ENCODE measurements around the gene ATP6V1E1.
"Not testable (repeated sequence)": the region's sequence is repeated elsewhere in the genome, so short reads cannot be mapped to it uniquely, and the experiment has no call there.

ATP6V1E1 gene

DNA sequence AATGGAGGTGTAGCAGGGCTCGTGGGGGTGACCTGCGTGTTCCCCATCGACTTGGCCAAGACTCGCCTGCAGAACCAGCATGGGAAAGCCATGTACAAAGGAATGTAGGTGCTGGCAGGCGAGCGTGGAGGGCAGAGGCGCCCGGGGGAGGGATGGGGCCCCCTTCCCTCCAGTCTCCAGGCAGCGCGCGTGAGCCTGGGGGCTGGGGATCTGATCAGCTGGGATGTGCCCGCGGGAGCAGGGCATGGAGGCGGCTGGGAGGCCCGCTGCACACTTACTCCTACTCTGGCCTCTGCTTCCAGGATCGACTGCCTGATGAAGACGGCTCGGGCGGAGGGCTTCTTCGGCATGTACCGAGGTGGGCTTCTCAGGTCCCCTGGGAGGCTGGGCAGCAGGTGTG, 47.5 kb downstream of the ATP6V1E1 start:
- DNase-seq (ENCODE audit: low read depth, low spot score), result no peak

DNA sequence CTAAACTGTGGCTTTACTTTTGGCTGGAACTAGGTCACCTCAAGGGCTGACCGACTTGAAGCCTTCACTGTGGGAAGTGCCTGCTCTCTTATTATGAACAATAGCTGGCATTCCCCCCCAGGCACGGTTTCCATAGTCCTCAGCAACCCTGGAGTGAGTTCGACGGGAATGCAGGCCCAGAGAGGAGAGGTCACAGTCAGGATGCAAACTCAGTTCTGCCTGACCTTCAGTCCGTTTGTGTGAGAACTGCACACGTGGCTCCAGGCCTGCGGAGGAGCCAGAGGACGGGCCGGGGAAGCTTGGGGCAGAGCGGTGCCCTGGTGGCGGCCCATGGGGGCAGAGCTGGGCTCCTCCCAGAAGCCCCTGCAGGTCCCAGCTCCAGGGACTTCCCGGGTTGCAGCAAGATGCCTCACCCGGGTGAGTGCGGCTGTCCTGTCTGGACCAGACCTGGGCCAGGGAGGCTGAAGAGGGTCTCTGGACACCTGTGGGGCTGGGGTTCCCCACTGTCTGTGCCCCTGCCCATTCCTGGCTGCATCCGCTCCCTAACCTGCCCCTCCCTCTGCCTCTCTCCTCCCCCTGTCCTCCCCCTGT, 48.0 kb downstream of the ATP6V1E1 start:
- no peak for DNase-seq (ENCODE audit: low read depth, low spot score)

DNA sequence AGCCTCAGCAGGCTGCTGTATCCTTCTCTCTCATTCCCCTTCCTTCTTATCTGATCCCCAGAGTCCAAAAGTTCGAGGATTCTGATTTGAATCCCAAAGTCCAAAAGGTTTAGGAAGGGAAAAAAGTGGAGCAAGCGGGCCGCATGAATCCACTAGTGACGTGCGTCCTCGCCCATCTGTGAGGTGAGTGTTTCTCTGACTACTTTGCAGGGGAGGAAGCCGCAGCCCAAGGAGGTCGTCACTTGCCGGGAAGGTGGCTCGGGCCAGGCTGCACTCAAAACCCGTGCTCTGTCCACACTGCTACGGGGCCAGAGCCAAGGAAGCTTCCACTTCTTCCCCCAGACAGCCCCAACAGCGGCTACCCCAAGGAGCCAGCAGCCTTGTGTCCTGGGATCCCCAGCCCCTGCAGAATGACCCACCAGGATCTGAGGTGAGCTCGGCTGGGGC, 49.0 kb downstream of the ATP6V1E1 start:
- DNase-seq (ENCODE audit: low read depth, low spot score), result no peak

DNA sequence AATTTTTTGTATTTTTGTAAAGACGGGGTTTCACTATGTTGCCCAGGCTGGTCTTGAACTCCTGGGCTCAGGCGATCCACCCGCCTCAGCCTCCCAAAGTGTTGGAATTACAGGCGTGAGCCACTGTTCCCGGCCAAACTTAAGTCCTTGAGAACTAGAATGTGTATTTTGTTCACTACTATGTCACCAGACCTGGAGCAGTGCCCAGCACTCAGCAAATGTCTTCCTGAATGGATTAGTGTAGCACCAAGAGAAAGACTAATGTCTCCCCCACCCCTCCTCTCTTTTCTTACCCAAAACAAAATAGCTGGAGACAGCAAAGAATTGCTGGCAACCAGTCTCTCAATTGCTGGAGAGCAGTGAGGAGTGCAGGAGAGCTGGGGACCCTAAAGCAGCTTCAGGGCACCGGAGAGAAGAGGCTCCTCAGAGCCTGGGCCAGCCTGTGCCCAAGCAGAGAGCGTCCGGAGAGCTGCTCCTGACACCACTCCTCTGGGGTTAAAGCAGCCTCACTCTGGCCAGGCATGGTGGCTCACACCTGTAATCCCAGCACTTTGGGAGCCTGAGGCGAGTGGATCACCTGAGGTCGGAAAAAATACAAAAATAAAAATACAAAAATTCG, 50.3 kb downstream of the ATP6V1E1 start:
- DNase-seq (ENCODE audit: low read depth, low spot score), result no peak

DNA sequence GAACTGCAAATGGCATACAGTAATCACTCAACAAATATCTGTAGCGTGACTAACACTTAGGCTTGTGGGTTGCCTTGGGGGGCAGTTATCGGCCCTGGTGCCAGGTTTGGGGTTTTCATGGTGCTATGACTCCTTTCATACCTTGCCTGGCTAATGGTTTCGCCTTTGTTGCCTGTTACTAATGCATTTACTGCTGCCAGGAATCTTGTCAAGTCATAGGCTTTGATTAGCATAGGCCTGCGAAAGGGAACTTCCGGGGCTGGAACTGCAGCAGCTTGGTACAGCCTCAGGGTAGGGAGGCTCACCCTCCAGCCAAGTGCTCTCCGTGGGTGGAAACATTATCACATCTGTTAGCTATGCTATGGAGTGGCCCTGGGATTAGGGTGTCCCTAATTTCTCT, 52.1 kb downstream of the ATP6V1E1 start:
- no peak for DNase-seq (ENCODE audit: low read depth, low spot score)

DNA sequence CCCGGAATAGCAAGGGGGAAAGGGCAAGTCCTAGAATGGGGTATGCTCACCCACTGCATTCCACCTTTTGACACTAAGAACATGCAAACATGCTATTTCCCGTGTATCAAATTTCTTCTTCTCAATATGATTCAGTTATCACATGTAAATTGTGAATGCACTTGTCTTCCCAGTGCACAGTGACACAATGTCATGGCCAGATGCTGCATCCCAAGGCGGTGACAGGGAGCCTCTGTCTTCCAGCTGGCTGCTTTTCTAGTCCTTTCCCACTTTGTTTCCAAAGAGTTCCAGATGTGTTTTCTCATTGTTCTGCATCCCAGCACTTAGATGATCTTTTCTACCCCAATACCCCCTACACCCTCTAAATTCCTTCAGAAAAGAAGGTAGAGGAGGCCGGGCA, 52.9 kb downstream of the ATP6V1E1 start:
- no peak for DNase-seq (ENCODE audit: low read depth, low spot score)

DNA sequence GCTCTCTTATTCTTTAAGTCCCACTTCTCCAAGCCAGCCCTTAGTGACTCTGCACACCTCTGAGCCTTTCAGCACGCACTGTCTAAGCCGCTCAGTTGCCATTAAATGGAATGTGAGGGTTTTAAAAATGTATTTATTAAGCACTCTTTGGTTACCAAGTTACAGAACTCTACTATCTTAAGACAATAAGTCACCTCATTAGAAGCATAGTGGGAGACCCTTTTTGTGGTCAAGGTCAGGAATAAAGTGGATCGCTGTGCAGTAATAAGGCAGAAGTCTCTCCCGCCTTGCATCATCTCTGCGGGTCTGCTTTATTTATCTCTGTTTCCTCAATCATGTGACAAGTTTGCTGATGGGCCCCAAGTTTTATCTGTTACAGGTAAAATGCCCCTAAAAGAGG, 53.4 kb downstream of the ATP6V1E1 start:
- DNase-seq (ENCODE audit: low read depth, low spot score), result no peak

DNA sequence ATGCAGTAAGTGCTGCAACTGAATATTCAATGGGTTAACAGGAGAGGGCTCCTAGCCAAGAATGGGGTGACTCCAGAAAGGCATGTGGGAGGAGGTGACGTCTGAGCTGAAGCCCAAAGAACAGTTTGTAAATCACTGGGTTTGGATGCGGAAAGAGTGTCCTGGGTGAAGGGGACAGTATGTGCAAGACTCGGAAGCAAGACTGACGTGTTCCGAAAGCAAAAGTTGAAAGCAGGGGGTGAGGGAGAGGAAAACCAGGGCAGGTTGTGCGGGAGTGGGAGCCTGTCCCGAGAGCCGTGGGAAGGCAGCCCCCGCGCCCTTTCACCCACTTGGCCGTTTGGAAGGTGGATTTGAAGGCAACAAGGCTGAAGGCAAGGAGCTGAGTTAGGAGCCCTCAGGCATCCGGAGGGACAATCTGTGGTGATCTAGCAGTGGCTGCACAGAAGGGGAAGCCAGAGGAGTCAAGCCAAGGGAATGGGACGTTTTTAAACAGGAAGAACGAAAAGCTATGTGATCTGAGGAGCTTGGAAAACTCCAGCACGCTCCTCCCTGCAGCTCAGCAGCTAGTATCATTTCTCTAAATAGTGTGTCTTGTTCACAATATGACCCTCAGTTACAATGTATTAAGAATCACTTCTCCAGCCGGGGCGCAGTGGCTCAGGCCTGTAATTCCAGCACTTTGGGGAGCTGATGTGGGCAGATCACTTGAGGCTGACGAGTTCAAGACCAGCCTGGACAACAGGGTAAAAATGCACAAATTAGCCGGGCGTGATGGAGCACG, 57.5 kb downstream of the ATP6V1E1 start:
- no peak for DNase-seq (ENCODE audit: low read depth, low spot score)

DNA sequence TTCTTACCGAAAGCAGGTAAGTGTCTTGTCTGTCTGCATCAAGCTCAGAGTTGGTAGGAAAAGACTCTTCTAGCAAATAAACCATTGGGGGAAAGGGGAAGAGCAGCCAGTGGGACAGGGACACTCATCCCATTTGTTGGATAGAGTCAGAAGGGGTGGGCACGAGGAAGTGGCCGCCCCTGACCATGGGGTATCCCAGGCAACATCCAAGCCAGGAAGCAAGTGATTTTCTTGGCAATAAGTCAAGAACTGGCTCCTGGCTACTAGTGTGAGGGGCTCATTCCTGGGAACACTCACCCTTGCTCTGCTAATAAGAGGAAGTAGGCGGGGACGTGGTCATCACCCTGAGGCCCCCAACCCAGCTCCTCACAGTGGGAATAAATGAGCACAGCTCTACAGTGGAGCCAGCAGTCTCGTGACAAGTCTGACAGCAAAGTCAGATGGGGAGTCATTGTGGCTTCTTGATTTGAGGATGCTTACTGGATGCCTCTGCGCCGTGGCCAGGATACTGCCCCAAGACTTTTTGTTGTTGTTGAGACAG, 58.5 kb downstream of the ATP6V1E1 start:
- no peak for DNase-seq (ENCODE audit: low read depth, low spot score)

DNA sequence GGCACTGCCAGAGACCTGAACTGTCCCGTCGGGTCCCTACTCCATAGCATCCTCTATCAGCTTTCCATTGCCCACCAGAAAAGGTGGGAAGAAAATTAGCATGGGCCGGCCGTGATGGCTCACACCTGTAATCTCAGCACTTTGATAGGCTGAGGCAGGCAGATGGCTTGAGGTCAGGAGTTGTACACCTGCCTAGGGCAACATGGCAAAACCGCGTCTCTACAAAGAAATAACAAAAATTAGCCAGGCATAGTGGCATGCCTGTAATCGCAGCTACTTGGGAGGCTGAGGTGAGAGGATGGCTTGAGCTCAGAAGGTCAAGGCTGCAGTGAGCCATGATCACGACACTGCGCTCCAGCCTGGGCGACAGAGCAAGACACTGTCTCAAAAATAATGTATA, 61.8 kb downstream of the ATP6V1E1 start:
- no peak for DNase-seq (ENCODE audit: low read depth, low spot score)

DNA sequence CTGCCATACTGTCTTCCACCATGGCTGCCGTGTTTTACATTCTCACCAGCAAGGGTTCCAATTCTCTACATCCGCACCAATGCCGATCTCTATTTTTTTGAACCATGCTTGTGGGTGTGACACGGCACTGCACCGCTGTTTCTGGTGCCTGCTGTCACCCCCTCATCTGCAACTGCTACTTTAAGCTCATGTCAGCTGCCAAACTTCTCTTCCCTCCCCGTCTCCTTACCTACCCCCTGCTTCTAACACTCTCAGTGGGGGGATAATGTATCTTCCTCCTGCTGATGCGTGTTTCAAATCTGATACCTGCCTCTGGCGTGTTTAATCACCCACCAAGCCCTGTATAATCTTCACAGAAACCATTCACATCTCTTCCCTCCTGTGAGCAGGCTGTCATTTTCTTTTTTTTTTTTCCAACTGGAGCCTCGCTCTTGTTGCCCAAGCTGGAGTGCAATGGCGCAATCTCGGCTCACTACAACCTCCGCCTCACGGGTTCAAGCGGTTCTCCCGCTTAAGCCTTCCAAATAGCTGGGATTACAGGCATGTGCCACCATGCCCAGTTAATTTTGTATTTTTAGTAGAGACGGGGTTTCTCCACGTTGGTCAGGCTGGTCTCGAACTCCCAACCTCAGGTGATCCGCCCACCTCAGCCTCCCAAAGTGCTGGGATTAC, 62.4 kb downstream of the ATP6V1E1 start:
- DNase-seq (ENCODE audit: low read depth, low spot score), result not testable (repeated sequence)

DNA sequence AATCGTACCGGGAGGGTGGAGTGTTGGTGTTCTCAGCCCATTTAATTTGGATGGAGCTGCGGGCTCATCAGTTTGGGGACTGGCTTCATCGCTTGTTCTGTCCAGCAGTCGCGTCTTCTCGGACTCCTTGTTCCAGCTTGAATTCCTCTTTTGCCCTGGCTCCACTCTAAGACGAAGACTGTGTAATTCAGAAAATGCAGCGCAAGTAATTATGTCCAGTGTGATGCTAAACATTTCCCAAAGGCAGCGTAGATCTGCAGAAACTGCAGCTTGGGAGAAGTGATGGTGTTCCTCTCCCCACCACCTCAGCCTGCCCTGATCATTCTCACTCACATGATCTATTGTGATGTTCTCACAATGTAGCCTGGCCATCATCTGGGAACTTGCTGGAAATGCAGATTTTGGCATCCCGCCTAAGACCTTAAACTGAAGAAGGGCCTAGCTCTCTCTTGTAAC, 64.6 kb downstream of the ATP6V1E1 start:
- DNase-seq (ENCODE audit: low read depth, low spot score), result no peak

DNA sequence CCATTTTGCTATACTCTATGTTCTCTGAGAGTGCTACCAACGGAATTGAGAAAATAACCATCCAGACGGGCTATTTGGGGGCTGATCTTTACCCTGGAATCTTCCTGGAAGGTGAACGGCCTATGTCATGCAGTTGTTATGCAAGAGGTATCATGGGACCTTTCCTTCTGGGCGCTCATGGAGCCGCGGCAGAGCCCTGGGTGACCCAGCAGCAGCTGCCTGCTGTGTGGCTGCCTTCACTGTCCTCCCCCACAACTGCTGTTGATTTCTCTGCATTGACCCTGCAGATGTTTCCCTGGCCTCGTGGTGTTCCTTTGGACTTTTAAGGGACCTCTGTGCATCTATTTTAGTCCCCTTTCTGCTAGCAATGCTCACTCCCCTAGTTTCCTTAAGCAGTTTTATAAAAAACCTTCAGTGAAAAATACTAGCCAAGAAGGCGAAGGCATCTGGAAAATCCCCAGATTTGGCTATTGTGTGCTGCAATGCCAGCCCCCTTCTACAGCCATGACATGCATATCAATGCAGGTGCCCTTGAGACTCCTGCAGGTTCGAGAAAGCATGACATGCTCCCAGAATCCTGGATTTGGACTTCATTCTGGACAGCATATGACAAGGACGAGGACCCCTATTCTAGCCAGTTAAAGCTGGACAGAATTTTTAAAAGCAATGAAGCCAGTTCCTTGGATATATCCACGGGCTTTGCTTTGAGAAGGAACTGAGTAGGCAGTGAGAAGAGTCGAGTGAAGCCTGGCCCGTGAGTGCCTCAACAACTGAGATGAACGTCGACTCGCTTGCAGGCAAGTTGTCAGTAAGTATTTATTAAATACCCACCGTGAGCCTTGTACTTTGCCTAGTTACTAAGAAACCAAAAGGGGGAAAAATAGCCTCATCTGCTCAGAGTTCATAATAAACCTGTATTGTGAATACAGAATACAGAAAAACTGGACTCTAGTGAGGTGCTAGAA, 65.4 kb downstream of the ATP6V1E1 start, which contains the start of gene SLC25A18:
Gene SLC25A18 (plus strand): TSS at position 593 of the 965 bp plus-strand sequence. CDS start 16,447 bp downstream, outside the sequence.
- no peak for DNase-seq (ENCODE audit: low read depth, low spot score)

DNA sequence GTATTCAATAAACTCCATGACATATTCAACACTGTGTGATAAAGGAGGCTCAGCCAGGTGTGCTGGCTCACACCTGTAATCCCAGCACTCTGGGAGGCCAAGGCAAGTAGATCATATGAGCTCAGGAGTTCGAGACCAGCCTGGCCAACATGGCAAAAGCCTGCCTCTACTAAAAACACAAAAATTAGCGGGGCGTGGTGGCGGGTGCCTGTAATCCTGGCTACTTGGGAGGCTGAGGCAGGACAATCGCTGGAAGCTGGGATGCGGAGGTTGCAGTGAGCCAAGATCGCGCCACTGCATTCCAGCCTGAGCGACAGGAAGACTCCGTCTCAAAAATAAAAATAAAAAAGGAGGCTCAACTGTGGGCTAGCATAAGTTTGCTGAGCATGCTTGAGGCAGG, 69.4 kb downstream of the ATP6V1E1 start:
- no peak for DNase-seq (ENCODE audit: low read depth, low spot score)

DNA sequence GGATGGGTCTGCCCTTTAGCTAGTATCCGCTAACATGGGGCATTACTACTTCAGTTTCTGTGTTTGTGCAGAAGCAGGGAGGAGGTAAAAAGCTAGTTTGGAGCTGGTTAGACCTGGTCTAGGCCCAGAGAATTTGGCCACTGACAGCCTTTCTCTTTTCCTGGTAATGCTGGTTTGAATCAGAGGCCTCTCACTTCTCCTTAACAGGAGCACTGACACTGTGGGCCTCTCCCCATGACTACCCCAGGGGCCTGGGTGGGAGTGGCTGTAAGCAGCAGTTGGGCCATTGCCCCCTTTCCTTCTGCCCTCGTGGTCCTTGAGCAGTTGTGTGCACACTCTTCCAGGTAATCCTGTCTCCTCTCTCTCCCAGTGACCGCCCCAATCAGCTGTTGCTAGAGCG, 73.7 kb downstream of the ATP6V1E1 start:
- no peak for DNase-seq (ENCODE audit: low read depth, low spot score)

DNA sequence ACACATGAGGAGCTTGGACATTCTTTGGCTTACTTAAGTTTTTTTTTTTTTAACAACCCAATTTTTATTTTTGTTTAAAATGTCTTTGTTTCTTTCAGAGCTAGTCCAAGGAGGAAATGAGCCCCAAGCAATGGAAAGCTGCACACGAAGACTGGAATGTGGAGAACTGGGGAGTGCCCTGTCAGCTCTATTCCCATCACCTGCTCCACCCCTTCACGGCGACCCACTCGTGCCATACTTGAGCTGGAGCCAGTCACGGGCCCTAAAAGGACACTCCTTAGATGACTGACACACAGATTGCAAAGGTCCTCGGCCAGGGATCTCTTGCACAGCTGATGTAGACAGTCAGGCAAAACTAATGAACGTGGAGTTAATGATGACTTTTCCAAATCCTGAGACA, 75.8 kb downstream of the ATP6V1E1 start:
- no peak for DNase-seq (ENCODE audit: low read depth, low spot score)

DNA sequence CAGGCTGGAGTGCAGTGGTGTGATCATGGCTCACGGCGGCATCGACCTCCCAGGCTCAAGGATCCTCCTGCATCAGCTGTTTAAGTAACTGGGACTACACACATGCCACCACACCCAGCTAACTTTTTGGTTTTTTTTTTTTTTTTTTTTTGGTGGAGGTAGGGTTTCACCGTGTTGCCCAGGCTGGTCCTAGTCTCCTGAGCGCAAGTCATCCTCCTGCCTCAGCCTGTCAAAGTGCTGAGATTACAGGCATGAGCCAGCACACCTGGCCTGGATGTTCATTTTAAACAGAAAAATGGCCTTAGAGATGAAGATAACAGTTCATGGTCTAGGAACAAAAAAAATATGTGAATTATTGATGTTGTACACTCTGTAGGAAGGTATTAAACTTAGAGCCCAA, 78.9 kb downstream of the ATP6V1E1 start:
- no peak for DNase-seq (ENCODE audit: low read depth, low spot score)

DNA sequence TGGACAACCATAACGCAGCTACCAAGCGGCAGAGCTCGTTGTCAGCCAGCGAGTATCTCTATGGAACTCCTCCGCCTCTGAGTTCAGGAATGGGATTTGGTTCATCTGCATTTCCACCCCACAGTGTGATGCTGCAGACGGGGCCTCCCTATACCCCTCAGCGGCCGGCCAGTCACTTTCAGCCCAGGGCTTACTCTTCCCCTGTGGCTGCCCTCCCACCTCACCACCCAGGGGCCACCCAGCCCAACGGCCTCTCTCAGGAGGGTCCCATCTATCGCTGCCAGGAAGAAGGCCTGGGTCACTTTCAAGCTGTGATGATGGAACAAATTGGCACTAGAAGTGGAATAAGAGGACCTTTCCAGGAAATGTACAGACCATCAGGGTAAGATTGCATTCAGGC, 79.4 kb downstream of the ATP6V1E1 start:
- DNase-seq (ENCODE audit: low read depth, low spot score), result no peak

DNA sequence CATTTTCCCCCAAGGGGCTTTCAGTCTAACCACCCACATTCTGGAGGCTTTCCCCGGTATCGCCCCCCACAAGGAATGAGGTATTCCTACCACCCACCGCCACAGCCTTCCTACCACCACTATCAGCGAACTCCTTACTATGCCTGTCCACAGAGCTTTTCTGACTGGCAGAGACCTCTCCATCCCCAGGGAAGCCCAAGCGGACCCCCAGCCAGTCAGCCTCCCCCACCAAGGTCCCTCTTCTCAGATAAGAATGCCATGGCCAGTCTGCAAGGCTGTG, 79.9 kb downstream of the ATP6V1E1 start:
- DNase-seq (ENCODE audit: low read depth, low spot score), result no peak

DNA sequence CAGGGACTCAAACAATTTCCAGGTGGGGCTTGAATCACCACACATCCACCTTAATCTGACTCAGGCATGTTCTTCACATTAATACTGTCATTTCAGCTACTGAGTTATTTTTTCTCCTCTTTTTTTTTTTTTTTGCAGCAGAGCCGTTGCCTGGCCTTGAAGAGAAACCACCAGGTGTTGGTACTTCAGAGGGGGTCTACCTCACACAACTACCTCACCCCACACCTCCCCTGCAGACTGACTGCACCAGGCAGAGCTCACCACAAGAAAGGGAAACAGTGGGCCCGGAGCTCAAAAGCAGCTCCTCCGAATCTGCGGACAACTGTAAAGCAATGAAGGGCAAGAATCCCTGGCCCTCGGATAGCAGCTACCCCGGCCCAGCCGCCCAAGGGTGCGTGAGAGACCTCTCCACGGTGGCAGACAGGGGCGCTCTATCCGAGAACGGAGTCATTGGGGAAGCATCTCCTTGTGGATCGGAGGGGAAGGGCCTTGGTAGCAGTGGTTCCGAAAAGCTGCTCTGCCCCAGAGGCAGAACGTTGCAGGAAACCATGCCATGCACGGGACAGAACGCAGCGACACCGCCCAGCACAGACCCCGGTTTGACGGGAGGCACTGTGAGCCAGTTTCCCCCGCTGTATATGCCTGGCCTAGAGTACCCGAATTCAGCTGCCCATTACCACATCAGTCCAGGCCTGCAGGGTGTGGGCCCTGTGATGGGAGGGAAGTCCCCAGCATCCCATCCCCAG, 80.4 kb downstream of the ATP6V1E1 start:
- DNase-seq (ENCODE audit: low read depth, low spot score), result no peak
